ENCODE results near the gene IRGM.
A peak's percentile ranks its signal among the peaks of the same experiment; 100 is the strongest.
"Not testable (repeated sequence)": the region's sequence is repeated elsewhere in the genome, so short reads cannot be mapped to it uniquely, and the experiment has no call there.

The IRGM gene

DNA sequence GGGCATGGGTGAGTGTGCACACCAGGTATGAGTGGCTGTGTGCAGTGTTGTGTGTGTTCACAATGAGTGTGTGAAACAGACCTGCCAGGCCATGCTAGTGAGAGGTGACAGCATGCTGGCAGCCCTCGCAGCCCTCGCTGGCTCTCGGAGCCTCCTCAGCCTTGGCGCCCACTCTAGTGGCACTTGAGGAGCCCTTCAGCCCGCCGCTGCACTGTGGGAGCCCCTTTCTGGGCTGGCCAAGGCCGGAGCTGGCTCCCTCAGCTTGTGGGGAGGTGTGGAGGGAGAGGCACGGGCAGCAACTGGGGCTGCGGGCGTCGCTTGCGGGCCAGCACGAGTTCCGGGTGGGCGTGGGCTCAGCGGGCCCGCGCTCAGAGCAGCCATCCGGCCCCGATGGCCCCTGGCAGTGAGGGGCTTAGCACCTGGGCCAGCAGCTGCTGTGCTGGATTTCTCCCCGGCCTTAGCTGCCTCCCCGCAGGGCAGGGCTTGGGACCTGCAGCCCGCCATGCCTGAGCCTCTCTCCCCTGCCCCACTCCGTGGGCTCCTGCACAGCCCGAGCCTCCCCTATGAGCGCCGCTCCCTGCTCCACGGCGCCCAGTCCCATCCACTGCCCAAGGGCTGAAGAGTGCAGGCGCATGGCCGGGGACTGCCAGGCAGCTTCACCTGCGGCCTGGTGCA is 999 bp upstream of the IRGM start:
- H3K27ac ChIP-seq (ENCODE audit: low read depth, low read length); H3K79me1 ChIP-seq (ENCODE audit: low read length); H3K36me3 ChIP-seq (ENCODE audit: control insufficient read depth, insufficient read depth, low read length); DNase-seq; H3K56ac ChIP-seq (ENCODE audit: low read length); H3K27me3 ChIP-seq (ENCODE audit: insufficient read depth, low read length, poor library complexity); H2BK120ac ChIP-seq (ENCODE audit: low read depth, low read length); H3K23ac ChIP-seq (ENCODE audit: low read length); H3K9ac ChIP-seq (ENCODE audit: low read length); H2BK5ac ChIP-seq (ENCODE audit: low read length); H3K4me3 ChIP-seq (ENCODE audit: low read length); H4K8ac ChIP-seq (ENCODE audit: low read depth, low read length); H2BK15ac ChIP-seq (replicated peaks; ENCODE audit: low read depth); H3K79me2 ChIP-seq (ENCODE audit: control insufficient read depth, insufficient read depth, low read length); H3K18ac ChIP-seq (ENCODE audit: low read length); H3K4me1 ChIP-seq (ENCODE audit: control insufficient read depth, low read depth, low read length); H3K4me2 ChIP-seq (ENCODE audit: low read length); H2AK5ac ChIP-seq (ENCODE audit: low read length); H3K4ac ChIP-seq (ENCODE audit: low read depth, low read length); H4K5ac ChIP-seq (ENCODE audit: low read length): not testable (repeated sequence)
- whole genome bisulfite sequencing (ENCODE audit: extremely low coverage, insufficient coverage, low lambda C conversion rate): no CpG with 5 or more reads among the region's 32 CpGs

DNA sequence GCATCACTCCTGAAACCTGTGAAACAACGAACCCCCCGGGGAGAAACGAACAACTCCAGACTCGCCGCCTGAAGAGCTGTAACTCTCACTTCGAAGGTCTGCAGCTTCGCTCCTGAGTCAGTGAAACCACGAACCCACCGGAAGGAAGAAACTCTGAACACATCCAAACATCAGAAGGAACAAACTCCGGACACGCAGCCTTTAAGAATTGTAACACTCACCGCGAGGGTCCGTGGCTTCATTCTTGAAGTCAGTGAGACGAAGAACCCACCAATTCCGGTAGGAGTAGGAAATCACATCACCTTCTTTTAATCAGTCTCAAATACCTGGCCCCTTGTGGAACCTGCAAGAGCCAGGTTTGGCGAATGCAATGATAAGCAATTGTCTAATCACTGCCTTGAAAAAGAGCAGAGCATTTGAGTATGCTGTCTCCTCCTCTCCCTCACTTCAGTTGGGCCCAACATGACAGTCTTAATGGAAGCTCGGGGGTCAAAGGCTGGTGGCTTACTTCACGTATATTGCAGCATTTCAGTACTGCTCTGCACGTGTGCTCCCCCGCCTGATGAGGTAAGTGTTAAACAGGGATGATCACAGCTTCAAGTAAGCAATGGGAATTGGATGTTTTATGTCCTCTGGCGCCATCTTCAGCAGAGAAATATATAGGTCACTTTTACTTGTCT is 473 bp downstream of the IRGM start:
- no peak overlapping the region for H4K5ac ChIP-seq (ENCODE audit: low read length)
- peak; percentile 95 for DNase-seq
- no CpG with 5 or more reads among the region's 22 CpGs for WGBS (ENCODE audit: extremely low coverage, insufficient coverage, low lambda C conversion rate)

DNA sequence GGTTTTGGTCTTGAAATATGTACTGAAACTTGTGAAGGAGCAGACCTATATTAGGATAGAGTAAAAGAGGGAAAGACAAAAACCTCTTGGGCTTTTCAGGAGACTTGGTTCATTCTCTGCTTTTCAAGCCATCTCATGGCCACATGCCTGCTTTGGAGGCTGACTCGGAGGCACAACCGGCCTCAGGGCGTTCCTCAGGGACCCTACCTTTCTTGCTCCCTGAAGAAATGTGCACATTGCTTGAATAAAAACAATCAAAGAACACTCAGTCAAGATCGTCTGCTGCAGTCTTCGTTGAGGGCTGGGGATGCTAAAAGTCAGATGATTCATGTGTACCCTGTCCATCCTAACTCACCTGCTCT is 994 bp downstream of the IRGM start:
- Histone ChIP-seq H3K56ac (ENCODE audit: low read length) (no peak overlapping the region), H3K23ac (ENCODE audit: low read length) (no peak overlapping the region), H3K36me3 (ENCODE audit: control insufficient read depth, insufficient read depth, low read length) (no peaks in the 10 kb centered on the region), H3K18ac (ENCODE audit: low read length) (no peak overlapping the region), H3K79me2 (ENCODE audit: control insufficient read depth, insufficient read depth, low read length) (no peaks in the 10 kb centered on the region), H3K79me1 (ENCODE audit: low read length) (no peaks in the 10 kb centered on the region), H2BK5ac (ENCODE audit: low read length) (no peak overlapping the region), H3K4me2 (ENCODE audit: low read length) (no peak overlapping the region), H3K4ac (ENCODE audit: low read depth, low read length) (no peak overlapping the region), H4K5ac (ENCODE audit: low read length) (no peak overlapping the region), H3K9ac (ENCODE audit: low read length) (no peak overlapping the region), H2AK5ac (ENCODE audit: low read length) (no peak overlapping the region), H3K27ac (ENCODE audit: low read depth, low read length) (no peak overlapping the region), H2BK120ac (ENCODE audit: low read depth, low read length) (no peak overlapping the region), H2BK15ac (replicated peaks; ENCODE audit: low read depth) (no peak overlapping the region), H4K8ac (ENCODE audit: low read depth, low read length) (no peak overlapping the region), H3K27me3 (ENCODE audit: insufficient read depth, low read length, poor library complexity) (no peaks in the 10 kb centered on the region), H3K4me1 (ENCODE audit: control insufficient read depth, low read depth, low read length) (no peaks in the 10 kb centered on the region), H3K4me3 (ENCODE audit: low read length) (no peak overlapping the region)
- DNase-seq: no peak
- WGBS (ENCODE audit: extremely low coverage, insufficient coverage, low lambda C conversion rate): no CpG with 5 or more reads among the region's 5 CpGs

More for the DNA sequence above, 473 bp downstream of the IRGM start:
- H2BK120ac ChIP-seq (ENCODE audit: low read depth, low read length): no peak overlapping the region
- H3K23ac ChIP-seq (ENCODE audit: low read length): no peak overlapping the region
- H3K18ac ChIP-seq (ENCODE audit: low read length): no peak overlapping the region
- no peaks in the 10 kb centered on the region for H3K79me2 ChIP-seq (ENCODE audit: control insufficient read depth, insufficient read depth, low read length)
- H3K4me3 ChIP-seq (ENCODE audit: low read length): no peak overlapping the region
- H2AK5ac ChIP-seq (ENCODE audit: low read length): no peak overlapping the region
- H3K36me3 ChIP-seq (ENCODE audit: control insufficient read depth, insufficient read depth, low read length): no peaks in the 10 kb centered on the region
- H3K9ac ChIP-seq (ENCODE audit: low read length): no peak overlapping the region
- H2BK15ac ChIP-seq (replicated peaks; ENCODE audit: low read depth): no peak overlapping the region
- H3K4me2 ChIP-seq (ENCODE audit: low read length): no peak overlapping the region
- H3K4ac ChIP-seq (ENCODE audit: low read depth, low read length): no peak overlapping the region
- no peaks in the 10 kb centered on the region for H3K79me1 ChIP-seq (ENCODE audit: low read length)
- H3K27me3 ChIP-seq (ENCODE audit: insufficient read depth, low read length, poor library complexity): no peaks in the 10 kb centered on the region
- no peak overlapping the region for H2BK5ac ChIP-seq (ENCODE audit: low read length)
- no peak overlapping the region for H3K56ac ChIP-seq (ENCODE audit: low read length)
- no peaks in the 10 kb centered on the region for H3K4me1 ChIP-seq (ENCODE audit: control insufficient read depth, low read depth, low read length)
- no peak overlapping the region for H4K8ac ChIP-seq (ENCODE audit: low read depth, low read length)
- H3K27ac ChIP-seq (ENCODE audit: low read depth, low read length): no peak overlapping the region

DNA sequence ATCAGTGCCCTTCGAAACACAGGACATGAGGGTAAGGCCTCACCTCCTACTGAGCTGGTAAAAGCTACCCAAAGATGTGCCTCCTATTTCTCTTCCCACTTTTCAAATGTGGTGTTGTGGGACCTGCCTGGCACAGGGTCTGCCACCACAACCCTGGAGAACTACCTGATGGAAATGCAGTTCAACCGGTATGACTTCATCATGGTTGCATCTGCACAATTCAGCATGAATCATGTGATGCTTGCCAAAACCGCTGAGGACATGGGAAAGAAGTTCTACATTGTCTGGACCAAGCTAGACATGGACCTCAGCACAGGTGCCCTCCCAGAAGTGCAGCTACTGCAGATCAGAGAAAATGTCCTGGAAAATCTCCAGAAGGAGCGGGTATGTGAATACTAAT is 1.9 kb downstream of the IRGM start:
- DNase-seq: no peak
- no peaks in the 10 kb centered on the region for H3K36me3 ChIP-seq (ENCODE audit: control insufficient read depth, insufficient read depth, low read length)
- no peak overlapping the region for H2AK5ac ChIP-seq (ENCODE audit: low read length)
- H3K4me3 ChIP-seq (ENCODE audit: low read length): no peak overlapping the region
- H4K8ac ChIP-seq (ENCODE audit: low read depth, low read length): no peak overlapping the region
- no peak overlapping the region for H3K18ac ChIP-seq (ENCODE audit: low read length)
- H3K79me1 ChIP-seq (ENCODE audit: low read length): no peaks in the 10 kb centered on the region
- no peak overlapping the region for H2BK120ac ChIP-seq (ENCODE audit: low read depth, low read length)
- no peak overlapping the region for H3K56ac ChIP-seq (ENCODE audit: low read length)
- no peaks in the 10 kb centered on the region for H3K79me2 ChIP-seq (ENCODE audit: control insufficient read depth, insufficient read depth, low read length)
- H3K23ac ChIP-seq (ENCODE audit: low read length): no peak overlapping the region
- no peak overlapping the region for H3K27ac ChIP-seq (ENCODE audit: low read depth, low read length)
- no peak overlapping the region for H4K5ac ChIP-seq (ENCODE audit: low read length)
- H2BK5ac ChIP-seq (ENCODE audit: low read length): no peak overlapping the region
- no peak overlapping the region for H3K4ac ChIP-seq (ENCODE audit: low read depth, low read length)
- H3K9ac ChIP-seq (ENCODE audit: low read length): no peak overlapping the region
- no peaks in the 10 kb centered on the region for H3K27me3 ChIP-seq (ENCODE audit: insufficient read depth, low read length, poor library complexity)
- no peak overlapping the region for H2BK15ac ChIP-seq (replicated peaks; ENCODE audit: low read depth)
- no peaks in the 10 kb centered on the region for H3K4me1 ChIP-seq (ENCODE audit: control insufficient read depth, low read depth, low read length)
- no peak overlapping the region for H3K4me2 ChIP-seq (ENCODE audit: low read length)
- no CpG with 5 or more reads among the region's 4 CpGs for WGBS (ENCODE audit: extremely low coverage, insufficient coverage, low lambda C conversion rate)

DNA sequence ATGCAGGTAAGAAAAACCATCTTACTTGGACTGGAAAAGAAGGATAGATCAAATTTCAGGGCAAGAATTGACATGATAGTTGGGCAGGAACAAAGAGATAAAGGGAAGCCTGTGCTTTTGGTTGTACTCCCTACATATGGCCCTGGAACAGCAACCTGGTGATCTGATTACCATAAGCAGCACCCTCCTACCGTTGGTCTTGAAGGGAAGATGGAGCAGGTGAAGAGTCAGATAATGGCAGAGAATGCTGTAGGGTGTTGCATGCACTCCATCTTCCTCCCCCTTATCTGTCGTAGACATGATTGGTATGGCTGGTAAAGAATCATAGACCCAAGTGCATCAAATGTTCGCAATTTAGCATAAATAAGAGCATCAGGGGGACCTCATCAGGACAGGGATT is 4.7 kb downstream of the IRGM start:
- no peak overlapping the region for H3K9ac ChIP-seq (ENCODE audit: low read length)
- no peaks in the 10 kb centered on the region for H3K79me2 ChIP-seq (ENCODE audit: control insufficient read depth, insufficient read depth, low read length)
- no peak overlapping the region for H3K27ac ChIP-seq (ENCODE audit: low read depth, low read length)
- no peak overlapping the region for H4K8ac ChIP-seq (ENCODE audit: low read depth, low read length)
- DNase-seq: no peak
- H3K79me1 ChIP-seq (ENCODE audit: low read length): no peaks in the 10 kb centered on the region
- no peak overlapping the region for H3K56ac ChIP-seq (ENCODE audit: low read length)
- H3K4ac ChIP-seq (ENCODE audit: low read depth, low read length): no peak overlapping the region
- no peak overlapping the region for H3K4me3 ChIP-seq (ENCODE audit: low read length)
- no peaks in the 10 kb centered on the region for H3K27me3 ChIP-seq (ENCODE audit: insufficient read depth, low read length, poor library complexity)
- WGBS (ENCODE audit: extremely low coverage, insufficient coverage, low lambda C conversion rate): no CpG with 5 or more reads among the region's 3 CpGs
- H3K4me2 ChIP-seq (ENCODE audit: low read length): no peak overlapping the region
- H2BK5ac ChIP-seq (ENCODE audit: low read length): no peak overlapping the region
- H3K18ac ChIP-seq (ENCODE audit: low read length): no peak overlapping the region
- no peak overlapping the region for H3K23ac ChIP-seq (ENCODE audit: low read length)
- H4K5ac ChIP-seq (ENCODE audit: low read length): no peak overlapping the region
- no peaks in the 10 kb centered on the region for H3K4me1 ChIP-seq (ENCODE audit: control insufficient read depth, low read depth, low read length)
- H2BK15ac ChIP-seq (replicated peaks; ENCODE audit: low read depth): no peak overlapping the region
- no peak overlapping the region for H2AK5ac ChIP-seq (ENCODE audit: low read length)
- no peaks in the 10 kb centered on the region for H3K36me3 ChIP-seq (ENCODE audit: control insufficient read depth, insufficient read depth, low read length)
- no peak overlapping the region for H2BK120ac ChIP-seq (ENCODE audit: low read depth, low read length)

DNA sequence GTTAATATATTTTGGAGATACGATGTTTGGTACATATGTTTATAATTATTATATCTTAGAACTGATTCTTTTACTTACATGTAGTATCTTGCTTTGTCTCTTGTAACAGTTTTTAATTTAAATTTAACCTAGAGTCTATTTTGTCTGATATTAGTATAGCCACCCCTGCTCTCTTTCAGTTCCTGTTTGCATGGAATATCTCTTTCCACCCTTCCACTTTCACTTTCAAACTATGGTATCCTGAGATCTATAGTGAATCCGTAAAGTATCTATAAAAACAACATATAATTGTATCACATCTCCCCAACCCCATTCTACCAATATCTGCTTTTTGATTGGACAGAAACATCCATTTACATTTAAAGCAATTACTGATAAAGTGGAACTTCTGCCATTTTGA is 7.2 kb downstream of the IRGM start:
- H3K56ac ChIP-seq (ENCODE audit: low read length): no peak overlapping the region
- H3K18ac ChIP-seq (ENCODE audit: low read length): no peak overlapping the region
- H3K9ac ChIP-seq (ENCODE audit: low read length): no peak overlapping the region
- no peaks in the 10 kb centered on the region for H3K36me3 ChIP-seq (ENCODE audit: control insufficient read depth, insufficient read depth, low read length)
- no peak overlapping the region for H2BK15ac ChIP-seq (replicated peaks; ENCODE audit: low read depth)
- no peak overlapping the region for H4K8ac ChIP-seq (ENCODE audit: low read depth, low read length)
- H2BK5ac ChIP-seq (ENCODE audit: low read length): no peak overlapping the region
- H3K79me1 ChIP-seq (ENCODE audit: low read length): no peaks in the 10 kb centered on the region
- no peak overlapping the region for H3K4me2 ChIP-seq (ENCODE audit: low read length)
- H3K4me1 ChIP-seq (ENCODE audit: control insufficient read depth, low read depth, low read length): no peaks in the 10 kb centered on the region
- H3K23ac ChIP-seq (ENCODE audit: low read length): no peak overlapping the region
- no peaks in the 10 kb centered on the region for H3K27me3 ChIP-seq (ENCODE audit: insufficient read depth, low read length, poor library complexity)
- no peak overlapping the region for H2BK120ac ChIP-seq (ENCODE audit: low read depth, low read length)
- no peak overlapping the region for H4K5ac ChIP-seq (ENCODE audit: low read length)
- no peak for DNase-seq
- H3K4me3 ChIP-seq (ENCODE audit: low read length): no peak overlapping the region
- no peak overlapping the region for H3K4ac ChIP-seq (ENCODE audit: low read depth, low read length)
- WGBS (ENCODE audit: extremely low coverage, insufficient coverage, low lambda C conversion rate): no CpG with 5 or more reads among the region's 2 CpGs
- no peaks in the 10 kb centered on the region for H3K79me2 ChIP-seq (ENCODE audit: control insufficient read depth, insufficient read depth, low read length)
- H3K27ac ChIP-seq (ENCODE audit: low read depth, low read length): no peak overlapping the region
- H2AK5ac ChIP-seq (ENCODE audit: low read length): no peak overlapping the region
